H1 (cell line): Measurements from ENCODE around the gene WDR44.

ENCODE experiments used
- CBX8 ChIP-seq: fragments of 300-800, 300-1000 bp; sonication (generic); IDR thresholded peaks from 2 replicates; pipeline ENCODE4 v1.7.1; 2016; ENCODE audit warnings: low read depth, low read length, borderline replicate concordance
- EP300 ChIP-seq, 2 experiments: IDR thresholded peaks; 1 replicate in 1 of 2; 2 replicates in 1 of 2; pipeline ENCODE4 v1.6.1; 2011 to 2012; ENCODE audit warnings: low read depth in 2 of 2, low read length in 2 of 2, mild to moderate bottlenecking in 2 of 2, borderline replicate concordance in 1 of 2, inconsistent platforms in 1 of 2, moderate library complexity in 1 of 2
- EZH2 ChIP-seq: fragments of 200-600 bp; sonication (generic); IDR thresholded peaks from 2 replicates; pipeline ENCODE4 v1.7.1; 2012; ENCODE audit warnings: low read depth, mild to moderate bottlenecking, moderate library complexity, low read length, inconsistent platforms; ENCODE audit not compliant: severe bottlenecking
- RXRA ChIP-seq: IDR thresholded peaks from 2 replicates; pipeline ENCODE4 v1.6.1; 2011; ENCODE audit warnings: low read depth, mild to moderate bottlenecking, low read length, moderate library complexity; ENCODE audit not compliant: insufficient read depth
- TF ChIP-seq, protein P1 (sequence below), 3 experiments: IDR thresholded peaks; 1 replicate in 2 of 3; 2 replicates in 1 of 3; pipeline versions ENCODE4 v1.5.1 to v1.6.1; 2011; ENCODE audit warnings: low read length in 3 of 3, mild to moderate bottlenecking in 3 of 3, inconsistent platforms in 2 of 3, low read depth in 1 of 3, moderate library complexity in 1 of 3; ENCODE audit not compliant: insufficient read depth in 1 of 3; ENCODE audit errors: control extremely low read depth in 1 of 3
- TF ChIP-seq, protein P2 (sequence below): IDR thresholded peaks from 2 replicates; pipeline ENCODE4 v1.6.1; 2012; ENCODE audit warnings: inconsistent platforms

DNA sequence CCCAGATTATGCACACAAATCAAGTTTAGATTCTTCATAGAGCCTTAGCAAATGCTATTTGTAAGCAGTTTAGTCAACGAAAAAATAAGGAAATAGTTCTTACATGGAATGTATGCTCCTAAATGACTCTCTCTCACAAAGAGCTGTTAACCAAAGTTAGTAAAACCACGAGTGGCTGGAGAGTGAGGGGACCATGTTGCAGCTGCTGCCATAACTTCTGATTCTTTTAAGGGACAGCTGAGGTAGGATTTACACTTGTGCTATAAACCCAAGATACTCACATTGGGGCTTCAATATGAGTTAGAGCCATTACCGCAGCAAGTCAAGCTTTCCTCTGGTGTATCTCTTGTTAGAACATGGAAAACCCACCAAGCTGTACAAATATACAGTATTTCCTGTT is 152.4 kb downstream of the WDR44 start:
- TF ChIP-seq, protein P1, sequence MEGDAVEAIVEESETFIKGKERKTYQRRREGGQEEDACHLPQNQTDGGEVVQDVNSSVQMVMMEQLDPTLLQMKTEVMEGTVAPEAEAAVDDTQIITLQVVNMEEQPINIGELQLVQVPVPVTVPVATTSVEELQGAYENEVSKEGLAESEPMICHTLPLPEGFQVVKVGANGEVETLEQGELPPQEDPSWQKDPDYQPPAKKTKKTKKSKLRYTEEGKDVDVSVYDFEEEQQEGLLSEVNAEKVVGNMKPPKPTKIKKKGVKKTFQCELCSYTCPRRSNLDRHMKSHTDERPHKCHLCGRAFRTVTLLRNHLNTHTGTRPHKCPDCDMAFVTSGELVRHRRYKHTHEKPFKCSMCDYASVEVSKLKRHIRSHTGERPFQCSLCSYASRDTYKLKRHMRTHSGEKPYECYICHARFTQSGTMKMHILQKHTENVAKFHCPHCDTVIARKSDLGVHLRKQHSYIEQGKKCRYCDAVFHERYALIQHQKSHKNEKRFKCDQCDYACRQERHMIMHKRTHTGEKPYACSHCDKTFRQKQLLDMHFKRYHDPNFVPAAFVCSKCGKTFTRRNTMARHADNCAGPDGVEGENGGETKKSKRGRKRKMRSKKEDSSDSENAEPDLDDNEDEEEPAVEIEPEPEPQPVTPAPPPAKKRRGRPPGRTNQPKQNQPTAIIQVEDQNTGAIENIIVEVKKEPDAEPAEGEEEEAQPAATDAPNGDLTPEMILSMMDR (IDR thresholded peaks at IDR 0.05; ENCODE audit: control extremely low read depth in 1 of 3, insufficient read depth in 1 of 3, low read depth in 1 of 3, low read length in 3 of 3) = no peak
- no peak for TF ChIP-seq EZH2
- TF ChIP-seq, protein P2, sequence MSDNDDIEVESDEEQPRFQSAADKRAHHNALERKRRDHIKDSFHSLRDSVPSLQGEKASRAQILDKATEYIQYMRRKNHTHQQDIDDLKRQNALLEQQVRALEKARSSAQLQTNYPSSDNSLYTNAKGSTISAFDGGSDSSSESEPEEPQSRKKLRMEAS = no peak
- TF ChIP-seq RXRA = no peak
- TF ChIP-seq CBX8 = no peak
- no peak for TF ChIP-seq EP300 (IDR thresholded peaks at IDR 0.05; ENCODE audit: borderline replicate concordance in 1 of 2, low read depth in 2 of 2, low read length in 2 of 2)
